Airway epithelial cell (primary cell): Measurements from ENCODE around the gene HES2. TPM values are rescaled to one million over a fixed set of nuclear protein-coding genes. Genes with fewer than 3 reads are reported as not detected.

ENCODE experiments used
- total RNA-seq: library from RNA; depleted of rRNA; stranded (reverse); fragments of >200 nt; gene quantifications from 2 replicates; pipeline ENCODE4 v1.2.3, GENCODE V29; 2015

The HES2 gene, protein sequence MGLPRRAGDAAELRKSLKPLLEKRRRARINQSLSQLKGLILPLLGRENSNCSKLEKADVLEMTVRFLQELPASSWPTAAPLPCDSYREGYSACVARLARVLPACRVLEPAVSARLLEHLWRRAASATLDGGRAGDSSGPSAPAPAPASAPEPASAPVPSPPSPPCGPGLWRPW
- total RNA-seq, result 173 and 201 TPM in 2 replicates

DNA sequence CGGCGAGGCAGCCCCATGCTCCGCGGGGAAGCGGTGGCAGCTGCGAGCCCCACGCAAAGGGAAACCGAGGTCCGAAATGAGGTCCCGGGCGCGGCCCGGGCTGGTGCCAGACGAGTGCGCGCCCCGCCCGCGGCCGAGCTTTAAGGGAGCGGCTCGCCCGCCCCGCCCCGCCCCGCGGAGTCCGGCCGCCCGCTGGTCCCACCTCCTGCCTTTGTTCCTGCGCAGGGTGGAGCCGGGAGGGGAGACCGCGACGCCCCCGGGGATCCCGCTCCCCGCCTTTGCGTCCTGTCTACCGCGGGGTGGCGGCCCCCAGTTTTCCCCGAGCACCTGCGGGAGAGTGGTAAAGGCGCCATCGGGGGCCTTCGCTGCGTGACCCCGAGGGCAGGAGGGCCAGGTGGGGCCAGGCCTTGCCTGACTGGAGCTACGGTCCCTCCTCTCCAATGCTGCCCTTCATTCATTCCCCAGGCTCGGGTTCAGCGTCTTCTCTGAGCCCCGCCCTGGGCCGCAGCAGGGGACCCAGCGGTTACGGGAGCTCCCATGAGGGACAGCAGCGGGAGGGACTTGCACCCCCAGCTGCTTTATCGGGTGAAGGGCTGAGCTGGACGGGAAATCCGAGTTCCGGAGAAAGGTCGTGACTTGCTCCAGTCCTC, at the start of gene HES2:
Gene HES2 (minus strand): TSS at position 116 of the 650 bp plus-strand sequence. CDS start 99 bp downstream, at position 17.

DNA sequence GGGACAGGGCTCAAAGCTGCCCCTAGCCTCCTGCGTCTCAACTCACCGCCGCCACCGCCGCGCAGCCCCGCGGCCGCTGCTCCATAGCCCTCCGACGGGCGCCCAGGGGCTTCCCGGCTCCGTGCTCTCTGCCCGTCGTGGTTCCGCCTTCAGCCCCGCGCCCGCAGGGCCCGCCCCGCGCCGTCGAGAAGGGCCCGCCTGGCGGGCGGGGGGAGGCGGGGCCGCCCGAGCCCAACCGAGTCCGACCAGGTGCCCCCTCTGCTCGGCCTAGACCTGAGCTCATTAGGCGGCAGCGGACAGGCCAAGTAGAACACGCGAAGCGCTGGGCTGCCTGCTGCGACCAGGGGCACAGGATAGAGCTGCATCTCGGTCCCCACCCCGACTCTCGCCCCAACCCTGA, 46.3 kb upstream of the HES2 start, which contains the start of gene TNFRSF25:
Gene TNFRSF25 (minus strand): TSS at position 151 of the 400 bp plus-strand sequence. CDS start 66 bp downstream, at position 85.

DNA sequence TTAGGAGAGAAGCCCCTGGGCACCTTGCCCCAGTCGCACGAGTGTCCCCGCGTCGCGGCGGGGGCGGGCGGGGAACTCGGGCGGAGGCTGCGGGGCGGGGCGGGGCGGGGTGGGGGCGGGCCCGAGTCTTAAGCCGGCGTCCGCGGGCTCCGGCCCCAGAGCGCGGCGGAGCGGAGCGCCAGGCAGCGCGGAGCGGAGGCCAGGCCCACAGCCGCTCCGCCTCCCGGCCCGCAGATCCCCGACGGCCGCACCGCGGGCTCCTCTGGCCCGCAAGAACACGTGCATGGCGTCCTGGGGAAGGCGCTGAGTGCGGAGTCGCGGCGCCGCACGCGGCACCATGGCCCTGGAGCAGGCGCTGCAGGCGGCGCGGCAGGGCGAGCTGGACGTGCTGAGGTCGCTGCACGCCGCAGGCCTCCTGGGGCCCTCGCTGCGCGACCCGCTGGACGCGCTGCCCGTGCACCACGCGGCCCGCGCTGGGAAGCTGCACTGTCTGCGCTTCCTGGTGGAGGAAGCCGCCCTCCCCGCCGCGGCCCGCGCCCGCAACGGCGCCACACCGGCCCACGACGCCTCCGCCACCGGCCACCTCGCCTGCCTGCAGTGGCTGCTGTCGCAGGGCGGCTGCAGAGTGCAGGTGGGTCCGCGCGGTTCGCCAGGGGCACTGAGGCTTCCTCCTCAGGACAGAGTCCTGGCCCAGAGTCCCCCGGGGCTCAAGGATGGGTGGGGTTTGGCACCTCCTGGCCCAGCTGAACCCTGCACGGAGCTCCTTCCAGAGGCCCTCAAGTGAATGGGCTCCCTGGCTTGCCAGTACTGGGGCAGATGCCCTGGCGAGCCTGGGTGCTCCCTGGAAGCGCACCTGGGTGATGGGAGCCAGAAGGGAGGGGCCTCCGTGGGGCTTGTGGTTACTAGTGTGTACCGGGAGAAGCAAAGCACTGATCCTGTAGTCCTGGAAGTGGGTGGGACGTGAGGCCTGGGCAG, 5.2 kb upstream of the HES2 start, which contains the start of gene ESPN:
Gene ESPN (plus strand): TSS at position 158 of the 975 bp plus-strand sequence. CDS start 180 bp downstream, at position 338.

DNA sequence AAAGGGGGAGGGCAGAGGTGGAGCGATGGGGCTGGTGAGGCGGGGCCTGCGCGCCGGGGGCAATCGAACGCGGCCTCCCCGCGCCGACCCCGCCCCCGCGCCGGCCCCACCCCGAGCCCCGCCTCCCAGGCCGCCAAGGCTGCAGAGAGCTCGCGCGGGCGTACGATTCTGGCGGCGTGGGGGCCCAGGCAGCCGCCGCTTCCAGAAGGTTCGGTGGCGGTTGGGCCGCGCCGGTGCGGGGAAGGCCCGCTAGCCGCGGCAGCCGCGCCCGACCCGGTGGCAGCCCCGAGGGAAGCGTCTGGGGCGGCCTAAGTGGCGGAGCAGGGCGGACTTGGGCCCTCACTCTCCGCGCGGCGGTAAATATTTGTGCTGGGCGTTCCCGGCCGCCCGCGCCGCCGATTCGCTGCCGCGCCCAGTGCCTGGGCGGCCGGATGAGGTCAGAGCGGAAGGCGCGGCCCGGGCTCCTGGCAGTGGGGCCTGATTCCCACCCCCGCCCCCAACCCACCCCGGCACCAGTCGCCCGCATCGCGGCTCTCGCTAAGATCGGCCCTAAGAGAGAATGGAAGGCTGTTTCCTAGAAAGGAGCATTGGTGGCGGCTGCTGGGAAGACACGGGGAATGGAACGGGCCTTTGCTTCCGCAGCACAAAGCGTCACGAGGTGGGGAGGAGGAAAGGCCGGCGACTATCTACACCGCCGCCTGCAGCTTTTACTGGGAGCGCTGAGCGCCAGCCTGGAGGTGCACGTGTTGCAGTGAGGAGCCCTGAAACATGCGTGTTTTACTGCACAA, 26.1 kb downstream of the HES2 start, which contains the start of gene ACOT7:
Gene ACOT7 (minus strand): TSS at position 368 of the 788 bp plus-strand sequence. CDS start 368 bp downstream, outside the sequence.

Other genes with a start within 250 kb of the HES2 start
- 0.07 TPM in 1 of 2 replicates, not detected in the other for gene CHD5, start 239.6 kb downstream of the HES2 start, total RNA-seq
- 226 TPM in 2 replicates for gene RPL22, start 220.3 kb downstream of the HES2 start, total RNA-seq
- gene RNF207, start 213.8 kb downstream of the HES2 start, total RNA-seq, result 3.7 and 5.1 TPM in 2 replicates
- gene ICMT, start 184.0 kb downstream of the HES2 start, total RNA-seq, result 59.0 and 82.4 TPM in 2 replicates
- 0.78 TPM in 1 of 2 replicates, not detected in the other for gene HES3, start 175.7 kb downstream of the HES2 start, total RNA-seq
- gene GPR153, start 158.8 kb downstream of the HES2 start, total RNA-seq, result 39.9 and 43.1 TPM in 2 replicates
- gene ACOT7, start 26.2 kb downstream of the HES2 start, total RNA-seq, result 130 and 138 TPM in 2 replicates
- 13.7 and 14.0 TPM in 2 replicates for gene ESPN, start 4.9 kb upstream of the HES2 start, total RNA-seq
- 31.7 and 34.3 TPM in 2 replicates for gene TNFRSF25, start 46.3 kb upstream of the HES2 start, total RNA-seq
- gene PLEKHG5, start 71.7 kb upstream of the HES2 start, total RNA-seq, result 42.2 and 51.3 TPM in 2 replicates
- gene NOL9, start 134.6 kb upstream of the HES2 start, total RNA-seq, result 11.6 and 15.7 TPM in 2 replicates
- not detected in 2 replicates for gene TAS1R1, start 135.4 kb upstream of the HES2 start, total RNA-seq
- 7.8 and 19.4 TPM in 2 replicates for gene ZBTB48, start 160.1 kb upstream of the HES2 start, total RNA-seq
- gene KLHL21, start 182.9 kb upstream of the HES2 start, total RNA-seq, result 48.1 and 54.9 TPM in 2 replicates
- gene PHF13, start 193.8 kb upstream of the HES2 start, total RNA-seq, result 10.2 and 12.0 TPM in 2 replicates
- gene THAP3, start 204.9 kb upstream of the HES2 start, total RNA-seq, result 15.0 and 19.6 TPM in 2 replicates